ENCODE measurements around the gene ZC3H13.

The ZC3H13 gene

GRCh38 chr13:46075811-46076210 lies 23.3 kb upstream of the ZC3H13 start:
- H3K27ac ChIP-seq (ENCODE audit: low read length), result no peak overlapping the region
- no peaks in the 10 kb centered on the region for H3K79me2 ChIP-seq (ENCODE audit: low read length)
- no peaks in the 10 kb centered on the region for H3K4me1 ChIP-seq (ENCODE audit: low read length)
- no peaks in the 10 kb centered on the region for H3F3A ChIP-seq (ENCODE audit: insufficient read depth, low read length)
- H3K9ac ChIP-seq (ENCODE audit: low read length), result no peak overlapping the region
- H3K9me2 ChIP-seq (replicated peaks; ENCODE audit: insufficient read depth, low read length), result no peaks in the 10 kb centered on the region
- H3K9me3 ChIP-seq (replicated peaks; ENCODE audit: insufficient read depth, low read length), result no peaks in the 10 kb centered on the region
- no peak overlapping the region for H2AFZ ChIP-seq (ENCODE audit: low read length)
- H3K36me3 ChIP-seq (replicated peaks; ENCODE audit: insufficient read depth, low read length), result no peaks in the 10 kb centered on the region
- DNase-seq, result no peak
- no peaks in the 10 kb centered on the region for H4K20me1 ChIP-seq (ENCODE audit: insufficient read depth, low read length)
- TF ChIP-seq EZH2phosphoT487 (IDR thresholded peaks at IDR 0.05; ENCODE audit: low read length), result no peak
- H3K4me3 ChIP-seq (ENCODE audit: low read length), result no peak overlapping the region
- no peak overlapping the region for H3K4me2 ChIP-seq (ENCODE audit: low read depth, low read length)
- no peaks in the 10 kb centered on the region for H3K27me3 ChIP-seq (replicated peaks; ENCODE audit: insufficient read depth, low read length)

GRCh38 chr13:46071590-46072249 lies 19.2 kb upstream of the ZC3H13 start:
- DNase-seq, result no peak
- Histone ChIP-seq H3K4me2 (ENCODE audit: low read depth, low read length) (no peak overlapping the region), H3K36me3 (replicated peaks; ENCODE audit: insufficient read depth, low read length) (no peaks in the 10 kb centered on the region), H4K20me1 (ENCODE audit: insufficient read depth, low read length) (no peaks in the 10 kb centered on the region), H3K9me2 (replicated peaks; ENCODE audit: insufficient read depth, low read length) (no peaks in the 10 kb centered on the region), H3K4me1 (ENCODE audit: low read length) (no peaks in the 10 kb centered on the region), H3K27ac (ENCODE audit: low read length) (no peak overlapping the region), H3K79me2 (ENCODE audit: low read length) (no peaks in the 10 kb centered on the region), H3K9ac (ENCODE audit: low read length) (no peak overlapping the region), H3F3A (ENCODE audit: insufficient read depth, low read length) (no peaks in the 10 kb centered on the region), H3K9me3 (replicated peaks; ENCODE audit: insufficient read depth, low read length) (no peaks in the 10 kb centered on the region), H3K27me3 (replicated peaks; ENCODE audit: insufficient read depth, low read length) (no peaks in the 10 kb centered on the region), H3K4me3 (ENCODE audit: low read length) (no peak overlapping the region), H2AFZ (ENCODE audit: low read length) (no peak overlapping the region)
- no peak for TF ChIP-seq EZH2 (optimal IDR thresholded peaks at IDR 0.05; ENCODE audit: low read depth, low read length)
- no peak for TF ChIP-seq CTCF (IDR thresholded peaks at IDR 0.05; ENCODE audit: low read length)
- no peak for TF ChIP-seq EZH2phosphoT487 (IDR thresholded peaks at IDR 0.05; ENCODE audit: low read length)

- H2AFZ ChIP-seq (ENCODE audit: low read length), result no peak overlapping the region
- no peaks in the 10 kb centered on the region for H3K4me1 ChIP-seq (ENCODE audit: low read length)
- H3K79me2 ChIP-seq (ENCODE audit: low read length), result no peaks in the 10 kb centered on the region
- no peak overlapping the region for H3K4me2 ChIP-seq (ENCODE audit: low read depth, low read length)
- no peak overlapping the region for H3K4me3 ChIP-seq (ENCODE audit: low read length)
- TF ChIP-seq CTCF (IDR thresholded peaks at IDR 0.05; ENCODE audit: low read length), result no peak
- TF ChIP-seq EZH2phosphoT487 (IDR thresholded peaks at IDR 0.05; ENCODE audit: low read length), result no peak
- TF ChIP-seq EZH2 (optimal IDR thresholded peaks at IDR 0.05; ENCODE audit: low read depth, low read length), result no peak
- H4K20me1 ChIP-seq (ENCODE audit: insufficient read depth, low read length), result no peaks in the 10 kb centered on the region
- no peaks in the 10 kb centered on the region for H3K27me3 ChIP-seq (replicated peaks; ENCODE audit: insufficient read depth, low read length)
- H3K9ac ChIP-seq (ENCODE audit: low read length), result no peak overlapping the region
- DNase-seq, result no peak
- no peaks in the 10 kb centered on the region for H3F3A ChIP-seq (ENCODE audit: insufficient read depth, low read length)
- no peaks in the 10 kb centered on the region for H3K36me3 ChIP-seq (replicated peaks; ENCODE audit: insufficient read depth, low read length)
- H3K27ac ChIP-seq (ENCODE audit: low read length), result no peak overlapping the region
- no peaks in the 10 kb centered on the region for H3K9me2 ChIP-seq (replicated peaks; ENCODE audit: insufficient read depth, low read length)
- H3K9me3 ChIP-seq (replicated peaks; ENCODE audit: insufficient read depth, low read length), result no peaks in the 10 kb centered on the region
Measured at GRCh38 chr13:46063292-46063691, 10.7 kb upstream of the ZC3H13 start.

- TF ChIP-seq EZH2 (optimal IDR thresholded peaks at IDR 0.05; ENCODE audit: low read depth, low read length), result no peak
- no peak for TF ChIP-seq CTCF (IDR thresholded peaks at IDR 0.05; ENCODE audit: low read length)
- TF ChIP-seq EZH2phosphoT487 (IDR thresholded peaks at IDR 0.05; ENCODE audit: low read length), result no peak
- Histone ChIP-seq H3F3A (ENCODE audit: insufficient read depth, low read length) (no peaks in the 10 kb centered on the region), H3K9me2 (replicated peaks; ENCODE audit: insufficient read depth, low read length) (no peaks in the 10 kb centered on the region), H3K9ac (ENCODE audit: low read length) (no peak overlapping the region), H3K4me1 (ENCODE audit: low read length) (no peaks in the 10 kb centered on the region), H3K36me3 (replicated peaks; ENCODE audit: insufficient read depth, low read length) (no peaks in the 10 kb centered on the region), H3K4me2 (ENCODE audit: low read depth, low read length) (no peak overlapping the region), H3K9me3 (replicated peaks; ENCODE audit: insufficient read depth, low read length) (no peaks in the 10 kb centered on the region), H3K4me3 (ENCODE audit: low read length) (no peak overlapping the region), H3K79me2 (ENCODE audit: low read length) (no peaks in the 10 kb centered on the region), H3K27me3 (replicated peaks; ENCODE audit: insufficient read depth, low read length) (no peaks in the 10 kb centered on the region), H3K27ac (ENCODE audit: low read length) (no peak overlapping the region), H4K20me1 (ENCODE audit: insufficient read depth, low read length) (no peaks in the 10 kb centered on the region), H2AFZ (ENCODE audit: low read length) (no peak overlapping the region)
- DNase-seq, result no peak
Measured at GRCh38 chr13:46062185-46062584, 9.6 kb upstream of the ZC3H13 start.
